Suprapubic skin (tissue), 4 donors: ENCODE results near the gene PCSK4. TPM values are rescaled to one million over a fixed set of nuclear protein-coding genes. Genes with fewer than 3 reads are reported as not detected.

Experiments used
- DNase-seq, 2 donors: peaks; one replicate each; pipeline ENCODE4 v3.0.0-alpha.2; 2019; ENCODE audit warnings: low spot score in 2 of 2
- H3K27ac ChIP-seq: fragments of 200-600 bp; sonication (generic); one replicate; pipeline ENCODE4 v1.5.1; 2019
- H3K27me3 ChIP-seq: fragments of 200-600 bp; sonication (generic); one replicate; pipeline ENCODE4 v1.5.1; 2019
- H3K36me3 ChIP-seq: fragments of 200-600 bp; sonication (generic); one replicate; pipeline ENCODE4 v1.5.1; 2019
- H3K4me1 ChIP-seq: fragments of 200-600 bp; sonication (generic); one replicate; pipeline ENCODE4 v1.5.1; 2019
- H3K4me3 ChIP-seq: fragments of 200-600 bp; sonication (generic); one replicate; pipeline ENCODE4 v1.5.1; 2019; ENCODE audit warnings: mild to moderate bottlenecking
- H3K9me3 ChIP-seq: fragments of 200-600 bp; sonication (generic); one replicate; pipeline ENCODE4 v1.5.1; 2019
- CTCF ChIP-seq, 2 donors: fragments of 200-600 bp in 1 of 2; fragments of 450-650 bp in 1 of 2; sonication (generic) in 1 of 2; IDR thresholded peaks; one replicate each; pipeline ENCODE4 v1.5.1; 2016 to 2019; ENCODE audit warnings: antibody characterized with exemption in 2 of 2, mild to moderate bottlenecking in 1 of 2, moderate library complexity in 1 of 2
- EP300 ChIP-seq: sonication (generic); formaldehyde crosslinking; IDR thresholded peaks from one replicate; pipeline ENCODE4 v1.6.1; 2017; ENCODE audit warnings: antibody characterized with exemption
- POLR2A ChIP-seq, 2 donors: fragments of 450-650 bp; IDR thresholded peaks; one replicate each; pipeline ENCODE4 v1.6.1; 2017; ENCODE audit warnings: antibody characterized with exemption in 2 of 2, mild to moderate bottlenecking in 2 of 2, moderate library complexity in 2 of 2
- POLR2AphosphoS5 ChIP-seq, 3 donors: sonication (generic); formaldehyde crosslinking; IDR thresholded peaks; one replicate each; pipeline ENCODE4 v1.6.1; 2017; ENCODE audit warnings: antibody characterized with exemption in 3 of 3
- WGBS: methylation state at CpG from one replicate; pipeline ENCODE4 v1.1.5; 2018; 5-methylcytosine and 5-hydroxymethylcytosine counted together
- total RNA-seq, 4 donors: library from RNA; depleted of rRNA; stranded (reverse); fragments of >200 nt; gene quantifications; one replicate each; pipeline ENCODE4 v1.1.0, GENCODE V29; 2016

PCSK4 gene
- total RNA-seq, 4 donors from 2014 or later = 1.4 to 6.6 (median 3.8) TPM

- Histone ChIP-seq H3K27me3 (peaks cover 68% of the 10 kb centered on the region), H3K36me3 (peaks cover 7% of the 10 kb centered on the region), H3K4me3 (no peak overlapping the region), H3K4me1 (peaks cover 34% of the 10 kb centered on the region), H3K9me3 (no peaks in the 10 kb centered on the region), H3K27ac (no peak overlapping the region)
- 15% methylated on average over 8 of the region's 63 CpGs for WGBS
- no peak for TF ChIP-seq CTCF (IDR thresholded peaks at IDR 0.05)
- TF ChIP-seq POLR2A (IDR thresholded peaks at IDR 0.05) = no peak
- no peak for TF ChIP-seq POLR2AphosphoS5 (IDR thresholded peaks at IDR 0.05)
- no peak for DNase-seq
Observed at GRCh38 chr19:1446713-1447481, 43.3 kb downstream of the PCSK4 start.

DNA sequence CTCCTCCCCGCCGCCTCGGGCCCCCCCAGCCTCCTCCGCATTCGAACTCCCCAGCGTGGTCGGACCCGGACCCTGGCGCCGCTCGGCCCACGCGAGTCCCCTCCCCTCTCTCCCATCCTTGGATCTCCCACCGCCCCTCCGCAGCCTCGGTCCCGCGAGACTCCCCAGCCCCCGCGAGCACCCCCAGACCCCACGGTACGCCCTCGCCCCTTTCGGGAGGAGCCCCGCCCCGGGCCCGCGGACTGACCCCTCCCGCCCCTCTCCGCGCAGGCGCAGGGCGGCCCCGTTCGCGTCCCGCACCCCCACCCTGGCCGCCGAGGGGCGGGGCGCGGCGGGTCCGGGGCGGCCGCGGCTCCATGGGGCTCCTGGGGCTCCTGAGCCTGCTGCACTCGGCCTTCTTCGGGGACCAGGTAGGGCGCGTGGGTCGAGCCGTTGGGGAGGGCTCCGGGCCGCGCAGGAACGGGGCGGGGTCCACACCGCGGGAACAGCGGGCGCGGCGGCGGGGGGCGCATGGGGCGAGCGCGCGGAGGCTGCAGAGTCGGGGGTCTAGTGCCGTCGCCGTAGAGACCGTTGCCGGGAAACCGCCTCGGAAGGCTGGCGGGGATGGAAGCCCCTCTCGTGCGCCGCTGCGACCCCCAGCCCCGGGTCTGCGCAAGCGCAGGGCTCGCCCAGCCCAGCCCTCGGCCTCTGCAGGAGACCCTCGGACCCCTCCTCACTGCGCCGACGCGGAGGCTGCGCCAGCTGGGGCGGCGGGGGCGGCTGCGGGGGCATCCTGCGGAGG lies 44.0 kb downstream of the PCSK4 start:
- Histone ChIP-seq H3K27me3 (peaks cover 60% of the 10 kb centered on the region), H3K4me3 (peak overlapping the region; percentile 45), H3K4me1 (peaks cover 35% of the 10 kb centered on the region), H3K36me3 (peaks cover 15% of the 10 kb centered on the region), H3K27ac (no peak overlapping the region), H3K9me3 (no peaks in the 10 kb centered on the region)
- TF ChIP-seq EP300 (no peak), POLR2AphosphoS5 (IDR thresholded peaks at IDR 0.05) (no peak)
- WGBS = no CpG with 5 or more reads among the region's 99 CpGs
- no peak for DNase-seq

DNA sequence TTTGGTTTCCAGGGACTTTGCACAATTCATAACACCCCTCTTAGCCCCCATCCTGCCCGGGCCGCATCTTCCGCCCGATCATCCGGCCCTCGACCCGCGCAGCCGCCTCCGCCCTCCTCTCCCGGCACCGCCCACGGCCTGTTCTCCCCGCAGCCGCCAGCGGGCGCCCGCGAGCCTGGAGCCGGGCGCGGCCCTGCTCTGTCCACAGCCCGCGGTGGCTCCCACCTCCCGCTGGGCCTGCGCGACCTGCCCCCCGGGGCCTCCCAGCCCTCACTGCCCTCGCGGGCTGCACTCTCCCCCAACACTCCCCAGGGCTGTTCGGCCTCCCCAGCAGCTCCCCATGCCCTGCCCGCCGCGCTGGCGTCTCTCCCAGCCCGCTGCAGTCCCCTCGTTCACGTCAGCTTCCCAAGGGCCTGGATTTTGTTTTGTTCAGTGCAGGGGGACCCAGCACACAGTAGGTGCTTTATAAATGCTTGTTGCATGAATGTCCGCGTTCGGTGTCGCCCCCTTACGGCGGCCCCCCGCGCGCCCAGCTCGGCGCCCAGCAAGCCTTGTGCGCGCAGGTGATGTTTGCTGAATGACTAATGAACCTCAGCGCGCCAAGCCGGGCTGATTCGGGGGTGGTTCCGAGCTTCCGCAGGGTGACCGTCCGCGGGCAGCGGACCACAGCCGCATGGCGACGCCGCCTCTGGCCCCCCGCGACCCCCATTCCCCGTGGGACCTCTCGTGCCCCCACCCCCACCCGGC lies 44.8 kb downstream of the PCSK4 start:
- Histone ChIP-seq H3K27me3 (peaks cover 52% of the 10 kb centered on the region), H3K27ac (no peak overlapping the region)
- 1% methylated on average over 50 of the region's 70 CpGs for WGBS

GRCh38 chr19:1441677-1442438 lies 48.3 kb downstream of the PCSK4 start:
- Histone ChIP-seq H3K27ac (no peak overlapping the region), H3K27me3 (peaks cover 17% of the 10 kb centered on the region), H3K4me1 (peaks cover 57% of the 10 kb centered on the region), H3K36me3 (peaks cover 32% of the 10 kb centered on the region), H3K4me3 (no peak overlapping the region), H3K9me3 (no peaks in the 10 kb centered on the region)
- DNase-seq = no peak
- TF ChIP-seq POLR2AphosphoS5 (IDR thresholded peaks at IDR 0.05) (no peak), EP300 (no peak), CTCF (IDR thresholded peaks at IDR 0.05) (no peak), POLR2A (IDR thresholded peaks at IDR 0.05) (no peak)
- 81% methylated on average over 18 of the region's 25 CpGs for WGBS

More for the DNA sequence above, 44.8 kb downstream of the PCSK4 start:
- H3K36me3 ChIP-seq = peaks cover 22% of the 10 kb centered on the region
- no peak for DNase-seq
- H3K4me3 ChIP-seq = peak overlapping the region; percentile 45
- H3K4me1 ChIP-seq = peaks cover 43% of the 10 kb centered on the region
- no peaks in the 10 kb centered on the region for H3K9me3 ChIP-seq
- TF ChIP-seq CTCF (IDR thresholded peaks at IDR 0.05) (peak; percentile 79 to 99), POLR2AphosphoS5 (IDR thresholded peaks at IDR 0.05) (no peak), POLR2A (IDR thresholded peaks at IDR 0.05) (no peak), EP300 (no peak)

DNA sequence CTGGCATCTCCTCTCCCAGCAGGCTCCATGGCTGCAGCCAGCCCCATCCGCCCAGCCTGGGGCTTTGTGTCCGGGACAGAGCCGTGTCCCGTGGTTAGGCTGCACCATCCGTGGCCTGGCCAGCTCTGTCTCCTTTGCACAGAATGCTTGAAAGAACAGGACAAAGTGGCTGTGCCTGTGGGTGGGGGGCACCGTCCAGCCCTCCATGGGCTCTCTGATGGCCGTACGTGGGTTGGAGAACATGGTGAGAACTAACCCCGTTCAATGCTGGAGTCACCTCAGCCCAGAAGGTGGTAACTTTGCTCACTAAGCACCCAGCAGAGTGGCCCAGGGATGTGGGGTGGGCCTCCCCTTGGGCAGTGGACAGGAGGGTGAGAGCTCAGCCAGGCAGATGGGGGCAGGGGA lies 49.1 kb downstream of the PCSK4 start:
- no peak for DNase-seq
- Histone ChIP-seq H3K4me1 (peaks cover 49% of the 10 kb centered on the region), H3K27me3 (peaks cover 9% of the 10 kb centered on the region), H3K9me3 (no peaks in the 10 kb centered on the region), H3K27ac (no peak overlapping the region), H3K36me3 (peaks cover 32% of the 10 kb centered on the region), H3K4me3 (no peak overlapping the region)
- 83% methylated on average over 8 of the region's 9 CpGs for WGBS
- no peak for TF ChIP-seq POLR2A (IDR thresholded peaks at IDR 0.05)
- TF ChIP-seq CTCF (IDR thresholded peaks at IDR 0.05) = no peak
- no peak for TF ChIP-seq POLR2AphosphoS5 (IDR thresholded peaks at IDR 0.05)
- TF ChIP-seq EP300 = no peak
